Panc1 (cell line): Measurements from ENCODE around the gene VTI1A.

Experiments
- POLR2AphosphoS5 ChIP-seq: IDR thresholded peaks from 2 replicates; pipeline ENCODE4 v1.6.1; 2012; ENCODE audit warnings: mild to moderate bottlenecking, low read depth, low read length, moderate library complexity
- SIN3A ChIP-seq: IDR thresholded peaks from 2 replicates; pipeline ENCODE4 v1.6.1; 2012; ENCODE audit warnings: low read depth, mild to moderate bottlenecking, low read length, moderate library complexity, borderline replicate concordance; ENCODE audit not compliant: insufficient read depth
- TF ChIP-seq, protein P1 (sequence below): fragments of 450-650 bp; IDR thresholded peaks from 2 replicates; pipeline ENCODE4 v1.5.1; 2017; ENCODE audit warnings: mild to moderate bottlenecking
- TF ChIP-seq, protein P2 (sequence below), 2 experiments: IDR thresholded peaks; 2 replicates each; pipeline ENCODE4 v1.6.1; 2011 to 2012; ENCODE audit warnings: low read depth in 2 of 2, control low read depth in 1 of 2, low read length in 1 of 2, mild to moderate bottlenecking in 1 of 2, moderate library complexity in 1 of 2; ENCODE audit not compliant: insufficient read depth in 1 of 2

DNA sequence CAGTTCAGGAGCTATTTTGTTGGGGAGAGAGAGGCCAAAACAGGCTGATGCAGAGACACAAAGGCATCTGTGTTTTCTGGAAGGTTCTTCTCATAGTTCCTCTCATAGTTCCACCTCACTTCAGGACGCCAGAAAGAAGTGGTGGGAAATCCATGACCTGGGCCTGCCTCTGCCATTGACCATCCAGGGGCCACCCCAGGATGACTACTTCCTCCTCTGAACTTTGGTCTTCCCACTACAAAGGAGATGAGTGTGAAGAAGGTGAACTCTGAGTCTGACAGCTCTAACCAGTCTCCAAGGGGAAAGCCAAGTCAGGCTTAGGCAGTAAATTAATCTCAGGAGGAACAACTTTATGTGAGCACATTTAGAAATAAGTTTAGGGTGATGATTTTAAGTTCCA is 327.2 kb downstream of the VTI1A start:
- TF ChIP-seq, protein P1, sequence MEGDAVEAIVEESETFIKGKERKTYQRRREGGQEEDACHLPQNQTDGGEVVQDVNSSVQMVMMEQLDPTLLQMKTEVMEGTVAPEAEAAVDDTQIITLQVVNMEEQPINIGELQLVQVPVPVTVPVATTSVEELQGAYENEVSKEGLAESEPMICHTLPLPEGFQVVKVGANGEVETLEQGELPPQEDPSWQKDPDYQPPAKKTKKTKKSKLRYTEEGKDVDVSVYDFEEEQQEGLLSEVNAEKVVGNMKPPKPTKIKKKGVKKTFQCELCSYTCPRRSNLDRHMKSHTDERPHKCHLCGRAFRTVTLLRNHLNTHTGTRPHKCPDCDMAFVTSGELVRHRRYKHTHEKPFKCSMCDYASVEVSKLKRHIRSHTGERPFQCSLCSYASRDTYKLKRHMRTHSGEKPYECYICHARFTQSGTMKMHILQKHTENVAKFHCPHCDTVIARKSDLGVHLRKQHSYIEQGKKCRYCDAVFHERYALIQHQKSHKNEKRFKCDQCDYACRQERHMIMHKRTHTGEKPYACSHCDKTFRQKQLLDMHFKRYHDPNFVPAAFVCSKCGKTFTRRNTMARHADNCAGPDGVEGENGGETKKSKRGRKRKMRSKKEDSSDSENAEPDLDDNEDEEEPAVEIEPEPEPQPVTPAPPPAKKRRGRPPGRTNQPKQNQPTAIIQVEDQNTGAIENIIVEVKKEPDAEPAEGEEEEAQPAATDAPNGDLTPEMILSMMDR: no peak
- no peak for TF ChIP-seq POLR2AphosphoS5
- no peak for TF ChIP-seq SIN3A
- TF ChIP-seq, protein P2, sequence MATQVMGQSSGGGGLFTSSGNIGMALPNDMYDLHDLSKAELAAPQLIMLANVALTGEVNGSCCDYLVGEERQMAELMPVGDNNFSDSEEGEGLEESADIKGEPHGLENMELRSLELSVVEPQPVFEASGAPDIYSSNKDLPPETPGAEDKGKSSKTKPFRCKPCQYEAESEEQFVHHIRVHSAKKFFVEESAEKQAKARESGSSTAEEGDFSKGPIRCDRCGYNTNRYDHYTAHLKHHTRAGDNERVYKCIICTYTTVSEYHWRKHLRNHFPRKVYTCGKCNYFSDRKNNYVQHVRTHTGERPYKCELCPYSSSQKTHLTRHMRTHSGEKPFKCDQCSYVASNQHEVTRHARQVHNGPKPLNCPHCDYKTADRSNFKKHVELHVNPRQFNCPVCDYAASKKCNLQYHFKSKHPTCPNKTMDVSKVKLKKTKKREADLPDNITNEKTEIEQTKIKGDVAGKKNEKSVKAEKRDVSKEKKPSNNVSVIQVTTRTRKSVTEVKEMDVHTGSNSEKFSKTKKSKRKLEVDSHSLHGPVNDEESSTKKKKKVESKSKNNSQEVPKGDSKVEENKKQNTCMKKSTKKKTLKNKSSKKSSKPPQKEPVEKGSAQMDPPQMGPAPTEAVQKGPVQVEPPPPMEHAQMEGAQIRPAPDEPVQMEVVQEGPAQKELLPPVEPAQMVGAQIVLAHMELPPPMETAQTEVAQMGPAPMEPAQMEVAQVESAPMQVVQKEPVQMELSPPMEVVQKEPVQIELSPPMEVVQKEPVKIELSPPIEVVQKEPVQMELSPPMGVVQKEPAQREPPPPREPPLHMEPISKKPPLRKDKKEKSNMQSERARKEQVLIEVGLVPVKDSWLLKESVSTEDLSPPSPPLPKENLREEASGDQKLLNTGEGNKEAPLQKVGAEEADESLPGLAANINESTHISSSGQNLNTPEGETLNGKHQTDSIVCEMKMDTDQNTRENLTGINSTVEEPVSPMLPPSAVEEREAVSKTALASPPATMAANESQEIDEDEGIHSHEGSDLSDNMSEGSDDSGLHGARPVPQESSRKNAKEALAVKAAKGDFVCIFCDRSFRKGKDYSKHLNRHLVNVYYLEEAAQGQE (IDR thresholded peaks at IDR 0.05; ENCODE audit: insufficient read depth in 1 of 2, low read depth in 2 of 2, low read length in 1 of 2): no peak
